ENCODE data around the gene TPPP. TPM values are rescaled to one million over a fixed set of nuclear protein-coding genes. Genes with fewer than 3 reads are reported as not detected.

The TPPP gene
- total RNA-seq, 1 donor from 2014 or later = 2.2 TPM

GRCh38 chr5:644509-644908, 48.6 kb downstream of the TPPP start:
- no peak overlapping the region for H3K27ac Mint-ChIP-seq (ENCODE audit: unreplicated experiment)
- Histone ChIP-seq H3K4me3 (ENCODE audit: insufficient read depth, low read depth, low read length) (no peak overlapping the region), H3K27me3 (ENCODE audit: insufficient read depth, low read length) (no peaks in the 10 kb centered on the region), H3K79me2 (ENCODE audit: insufficient read depth, low read length) (no peaks in the 10 kb centered on the region), H2AFZ (ENCODE audit: low read depth, low read length) (no peak overlapping the region), H3K9me3 (ENCODE audit: insufficient read depth, low read depth, low read length) (no peaks in the 10 kb centered on the region), H3K27ac (ENCODE audit: low read depth, low read length) (no peak overlapping the region), H3K4me1 (ENCODE audit: insufficient read depth, low read length) (no peaks in the 10 kb centered on the region), H4K20me1 (ENCODE audit: insufficient read depth, low read length) (no peaks in the 10 kb centered on the region), H3K9ac (ENCODE audit: low read length) (no peak overlapping the region), H3K36me3 (ENCODE audit: insufficient read depth, low read length) (peaks cover 5% of the 10 kb centered on the region), H3K4me2 (ENCODE audit: low read length) (no peak overlapping the region)
- DNase-seq (ENCODE audit: low read depth) (no peak), FAIRE-seq (no peak)
- H3K4me3 Mint-ChIP-seq (ENCODE audit: unreplicated experiment) = no peak overlapping the region
- TF ChIP-seq EZH2 (IDR thresholded peaks at IDR 0.05; ENCODE audit: insufficient read depth, low read length) (no peak), CTCF (IDR thresholded peaks at IDR 0.05; ENCODE audit: insufficient read depth, low read depth, low read length) (no peak)
- no peaks in the 10 kb centered on the region for H3K27me3 Mint-ChIP-seq (ENCODE audit: low read depth, unreplicated experiment)
- no peaks in the 10 kb centered on the region for H3K4me1 Mint-ChIP-seq (ENCODE audit: low read depth, unreplicated experiment)
- H3K9me3 Mint-ChIP-seq (ENCODE audit: unreplicated experiment) = no peaks in the 10 kb centered on the region
- peaks cover 26% of the 10 kb centered on the region for H3K36me3 Mint-ChIP-seq (ENCODE audit: low read depth, unreplicated experiment)

GRCh38 chr5:643811-644271, 49.3 kb downstream of the TPPP start:
- Histone ChIP-seq H3K9ac (ENCODE audit: low read length) (no peak overlapping the region), H3K27ac (ENCODE audit: low read depth, low read length) (no peak overlapping the region), H3K4me1 (ENCODE audit: insufficient read depth, low read length) (no peaks in the 10 kb centered on the region), H4K20me1 (ENCODE audit: insufficient read depth, low read length) (no peaks in the 10 kb centered on the region), H3K79me2 (ENCODE audit: insufficient read depth, low read length) (no peaks in the 10 kb centered on the region), H3K9me3 (ENCODE audit: insufficient read depth, low read depth, low read length) (no peaks in the 10 kb centered on the region), H3K27me3 (ENCODE audit: insufficient read depth, low read length) (no peaks in the 10 kb centered on the region), H2AFZ (ENCODE audit: low read depth, low read length) (no peak overlapping the region), H3K36me3 (ENCODE audit: insufficient read depth, low read length) (peaks cover 5% of the 10 kb centered on the region), H3K4me2 (ENCODE audit: low read length) (no peak overlapping the region), H3K4me3 (ENCODE audit: insufficient read depth, low read depth, low read length) (no peak overlapping the region)
- H3K27ac Mint-ChIP-seq (ENCODE audit: unreplicated experiment) = no peak overlapping the region
- TF ChIP-seq EZH2 (IDR thresholded peaks at IDR 0.05; ENCODE audit: insufficient read depth, low read length) (no peak), CTCF (IDR thresholded peaks at IDR 0.05; ENCODE audit: insufficient read depth, low read depth, low read length) (no peak)
- no peak for FAIRE-seq
- no peak overlapping the region for H3K4me3 Mint-ChIP-seq (ENCODE audit: unreplicated experiment)
- H3K9me3 Mint-ChIP-seq (ENCODE audit: unreplicated experiment) = no peaks in the 10 kb centered on the region
- no peaks in the 10 kb centered on the region for H3K4me1 Mint-ChIP-seq (ENCODE audit: low read depth, unreplicated experiment)
- H3K27me3 Mint-ChIP-seq (ENCODE audit: low read depth, unreplicated experiment) = no peaks in the 10 kb centered on the region
- DNase-seq (ENCODE audit: low read depth) = no peak
- peaks cover 26% of the 10 kb centered on the region for H3K36me3 Mint-ChIP-seq (ENCODE audit: low read depth, unreplicated experiment)

GRCh38 chr5:643351-643801, 49.8 kb downstream of the TPPP start:
- Mint-ChIP-seq H3K9me3 (ENCODE audit: unreplicated experiment) (no peaks in the 10 kb centered on the region), H3K27me3 (ENCODE audit: low read depth, unreplicated experiment) (no peaks in the 10 kb centered on the region), H3K27ac (ENCODE audit: unreplicated experiment) (no peak overlapping the region), H3K36me3 (ENCODE audit: low read depth, unreplicated experiment) (peaks cover 26% of the 10 kb centered on the region), H3K4me1 (ENCODE audit: low read depth, unreplicated experiment) (no peaks in the 10 kb centered on the region), H3K4me3 (ENCODE audit: unreplicated experiment) (no peak overlapping the region)
- Histone ChIP-seq H3K27me3 (ENCODE audit: insufficient read depth, low read length) (no peaks in the 10 kb centered on the region), H3K79me2 (ENCODE audit: insufficient read depth, low read length) (no peaks in the 10 kb centered on the region), H3K4me2 (ENCODE audit: low read length) (no peak overlapping the region), H3K27ac (ENCODE audit: low read depth, low read length) (no peak overlapping the region), H3K36me3 (ENCODE audit: insufficient read depth, low read length) (peaks cover 5% of the 10 kb centered on the region), H3K9ac (ENCODE audit: low read length) (no peak overlapping the region), H4K20me1 (ENCODE audit: insufficient read depth, low read length) (no peaks in the 10 kb centered on the region), H3K4me1 (ENCODE audit: insufficient read depth, low read length) (no peaks in the 10 kb centered on the region), H2AFZ (ENCODE audit: low read depth, low read length) (no peak overlapping the region), H3K9me3 (ENCODE audit: insufficient read depth, low read depth, low read length) (no peaks in the 10 kb centered on the region), H3K4me3 (ENCODE audit: insufficient read depth, low read depth, low read length) (no peak overlapping the region)
- FAIRE-seq (no peak), DNase-seq (ENCODE audit: low read depth) (no peak)
- TF ChIP-seq CTCF (IDR thresholded peaks at IDR 0.05; ENCODE audit: insufficient read depth, low read depth, low read length) (no peak), EZH2 (IDR thresholded peaks at IDR 0.05; ENCODE audit: insufficient read depth, low read length) (no peak)

Data from astrocyte (in vitro differentiated cells and primary cell).